Cardiac muscle cell (in vitro differentiated cells and primary cell): ENCODE results near the gene IL3RA. TPM values are rescaled to one million over a fixed set of nuclear protein-coding genes. Genes with fewer than 3 reads are reported as not detected.

Source experiments
- DNase-seq, 2 donors: peaks; one replicate each; pipeline versions ENCODE4 v3.0.0 to v3.0.0-alpha.2; 2010 to 2017; ENCODE audit warnings: low read depth in 1 of 2, low spot score in 1 of 2
- H3K27ac ChIP-seq: fragments of 200-600 bp; sonication (generic); 2 replicates; pipeline ENCODE4 v1.5.1; 2016
- H3K27me3 ChIP-seq: fragments of 200-600 bp; sonication (generic); 2 replicates; pipeline ENCODE4 v1.6.0; 2016; ENCODE audit warnings: control low read depth
- H3K36me3 ChIP-seq: fragments of 200-600 bp; sonication (generic); 2 replicates; pipeline ENCODE4 v1.5.1; 2016; ENCODE audit warnings: control low read depth
- H3K4me1 ChIP-seq: fragments of 200-600 bp; sonication (generic); 2 replicates; pipeline ENCODE4 v1.8.1; 2017; ENCODE audit warnings: low read depth, mild to moderate bottlenecking, mixed run types
- H3K4me3 ChIP-seq: fragments of 200-600 bp; sonication (generic); 2 replicates; pipeline ENCODE4 v1.5.1; 2016; ENCODE audit warnings: mild to moderate bottlenecking
- H3K9me3 ChIP-seq: fragments of 200-600 bp; sonication (generic); 2 replicates; pipeline ENCODE4 v1.5.1; 2017; ENCODE audit warnings: low read depth, mild to moderate bottlenecking, control low read depth
- CTCF ChIP-seq: IDR thresholded peaks from 2 replicates; pipeline ENCODE4 v1.5.1; 2012; ENCODE audit warnings: low read depth, mild to moderate bottlenecking, low read length
- polyA plus RNA-seq: library from polyadenylated mRNA; unstranded; fragments of >200 nt; fragmentation: Nextera tagmentation; extraction: Ambion mirVana; gene quantifications from 2 replicates; pipeline ENCODE4 v1.2.1, GENCODE V29; 2016
- total RNA-seq: library from RNA; depleted of rRNA; stranded (reverse); fragments of >200 nt; gene quantifications from 2 replicates; pipeline ENCODE4 v1.2.3, GENCODE V29; 2016

Gene IL3RA
- total and polyA plus RNA-seq, 2 experiments from 2014 or later = 5.3 TPM; not detected in 1

DNA sequence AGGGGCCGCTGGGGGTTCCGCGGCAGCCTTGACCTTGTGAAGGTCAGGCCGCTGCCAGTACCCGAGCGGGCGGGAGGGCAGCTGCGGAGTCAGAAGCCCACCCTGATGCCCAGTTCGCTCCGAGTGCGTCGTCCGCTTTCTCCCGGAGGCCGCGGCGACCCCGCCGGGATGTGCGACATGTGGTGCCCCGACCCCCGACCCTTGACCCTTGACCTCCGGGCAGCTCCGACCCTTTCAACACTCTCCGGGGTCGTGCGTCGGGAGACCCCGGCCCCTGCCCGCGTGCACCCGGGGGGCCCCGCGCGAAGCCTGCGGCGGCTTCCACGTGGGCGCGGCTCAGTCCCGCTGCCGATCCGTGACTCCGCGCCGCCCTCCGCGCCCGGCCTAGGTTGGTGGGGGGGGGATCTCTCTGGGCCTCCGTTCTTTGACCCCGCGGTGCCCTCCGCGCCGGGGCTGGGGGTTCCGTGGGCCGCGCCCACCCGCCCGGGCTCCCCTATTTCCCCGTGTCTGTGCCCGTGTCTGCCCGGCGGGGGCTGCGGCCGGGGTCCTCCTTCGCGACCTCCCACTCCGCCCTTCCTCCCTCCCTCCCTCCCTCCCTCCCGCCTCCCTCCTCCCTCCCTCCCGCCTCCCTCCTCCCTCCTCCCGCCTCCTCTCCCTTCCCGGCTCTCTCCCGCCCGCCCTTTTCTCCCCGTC, 55.9 kb downstream of the IL3RA start:
- TF ChIP-seq CTCF = no peak
- H3K9me3 ChIP-seq = no peaks in the 10 kb centered on the region
- H3K4me1 ChIP-seq = peaks cover 14% of the 10 kb centered on the region
- peak overlapping the region; percentile 58 for H3K4me3 ChIP-seq
- peak; percentile 70 to 78 for DNase-seq
- peak overlapping the region; percentile 99 for H3K27ac ChIP-seq
- no peaks in the 10 kb centered on the region for H3K27me3 ChIP-seq
- peaks cover 26% of the 10 kb centered on the region for H3K36me3 ChIP-seq

GRCh38 chrX:1393871-1394615, 57.5 kb downstream of the IL3RA start:
- H3K27ac ChIP-seq = no peak overlapping the region
- H3K9me3 ChIP-seq = no peaks in the 10 kb centered on the region
- no peak for TF ChIP-seq CTCF
- H3K36me3 ChIP-seq = peaks cover 13% of the 10 kb centered on the region
- H3K27me3 ChIP-seq = no peaks in the 10 kb centered on the region
- no peak for DNase-seq
- peaks cover 14% of the 10 kb centered on the region for H3K4me1 ChIP-seq
- no peak overlapping the region for H3K4me3 ChIP-seq

GRCh38 chrX:1394731-1395501, 58.3 kb downstream of the IL3RA start:
- no peaks in the 10 kb centered on the region for H3K9me3 ChIP-seq
- H3K27ac ChIP-seq = peak overlapping the region; percentile 22
- H3K4me1 ChIP-seq = peaks cover 12% of the 10 kb centered on the region
- no peaks in the 10 kb centered on the region for H3K27me3 ChIP-seq
- peaks cover 4% of the 10 kb centered on the region for H3K36me3 ChIP-seq
- H3K4me3 ChIP-seq = no peak overlapping the region
- TF ChIP-seq CTCF = no peak
- DNase-seq = no peak

DNA sequence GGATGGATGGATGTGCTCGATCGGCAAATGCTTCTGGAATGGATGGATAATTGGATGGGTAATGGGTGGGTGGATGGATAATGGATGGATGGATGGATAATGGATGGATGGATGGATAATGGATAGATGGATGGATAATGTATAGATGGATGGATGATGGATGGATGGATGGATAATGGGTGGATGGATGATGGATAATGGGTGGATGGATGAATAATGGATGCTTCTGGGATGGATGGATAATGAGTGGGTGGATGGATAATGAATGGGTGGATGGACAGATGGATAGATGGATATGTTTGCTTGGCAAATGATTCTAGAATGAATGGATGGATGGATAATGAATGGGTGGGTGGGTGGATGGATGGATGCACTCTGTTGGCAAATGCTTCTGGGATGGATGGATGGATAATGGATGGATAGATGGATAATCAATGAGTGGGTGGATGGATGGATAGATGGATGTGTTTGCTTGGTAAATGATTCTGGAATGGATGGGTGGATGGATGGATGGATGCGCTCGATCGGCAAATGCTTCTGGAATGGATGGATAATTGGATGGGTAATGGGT, 59.1 kb downstream of the IL3RA start:
- H3K4me1 ChIP-seq = peaks cover 4% of the 10 kb centered on the region
- DNase-seq = no peak
- no peak overlapping the region for H3K27ac ChIP-seq
- no peak for TF ChIP-seq CTCF
- H3K36me3 ChIP-seq = no peaks in the 10 kb centered on the region
- H3K27me3 ChIP-seq = no peaks in the 10 kb centered on the region
- H3K9me3 ChIP-seq = no peaks in the 10 kb centered on the region
- H3K4me3 ChIP-seq = no peak overlapping the region

DNA sequence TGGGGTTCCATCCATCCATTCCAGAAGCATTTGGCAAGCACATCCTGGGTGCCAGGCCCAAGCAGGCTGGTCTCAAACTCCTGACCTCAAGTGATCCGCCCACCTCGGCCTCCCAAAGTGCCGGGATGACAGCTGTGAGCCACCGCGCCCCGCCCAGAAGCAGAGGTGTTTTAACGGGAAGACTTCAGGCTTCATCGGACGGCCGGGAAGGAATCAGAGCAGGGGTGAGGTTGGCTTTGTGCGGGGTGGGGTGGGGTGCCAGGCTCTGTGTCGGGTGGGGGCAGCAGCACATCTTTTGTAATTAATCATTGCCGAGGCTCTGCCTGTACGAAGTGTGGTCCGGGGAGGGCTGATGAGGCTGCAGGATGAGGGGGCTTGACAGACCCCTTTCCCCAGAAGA, 60.4 kb downstream of the IL3RA start:
- no peak for TF ChIP-seq CTCF
- no peak for DNase-seq
- no peak overlapping the region for H3K27ac ChIP-seq
- no peak overlapping the region for H3K4me3 ChIP-seq
- H3K4me1 ChIP-seq = no peaks in the 10 kb centered on the region
- H3K9me3 ChIP-seq = no peaks in the 10 kb centered on the region
- no peaks in the 10 kb centered on the region for H3K36me3 ChIP-seq
- H3K27me3 ChIP-seq = no peaks in the 10 kb centered on the region
